Measurements from ENCODE around the gene TTC24. TPM values are rescaled to one million over a fixed set of nuclear protein-coding genes. Genes with fewer than 3 reads are reported as not detected.

The TTC24 gene
- total and polyA plus RNA-seq, 2 experiments from 2014 or later, result not detected

DNA sequence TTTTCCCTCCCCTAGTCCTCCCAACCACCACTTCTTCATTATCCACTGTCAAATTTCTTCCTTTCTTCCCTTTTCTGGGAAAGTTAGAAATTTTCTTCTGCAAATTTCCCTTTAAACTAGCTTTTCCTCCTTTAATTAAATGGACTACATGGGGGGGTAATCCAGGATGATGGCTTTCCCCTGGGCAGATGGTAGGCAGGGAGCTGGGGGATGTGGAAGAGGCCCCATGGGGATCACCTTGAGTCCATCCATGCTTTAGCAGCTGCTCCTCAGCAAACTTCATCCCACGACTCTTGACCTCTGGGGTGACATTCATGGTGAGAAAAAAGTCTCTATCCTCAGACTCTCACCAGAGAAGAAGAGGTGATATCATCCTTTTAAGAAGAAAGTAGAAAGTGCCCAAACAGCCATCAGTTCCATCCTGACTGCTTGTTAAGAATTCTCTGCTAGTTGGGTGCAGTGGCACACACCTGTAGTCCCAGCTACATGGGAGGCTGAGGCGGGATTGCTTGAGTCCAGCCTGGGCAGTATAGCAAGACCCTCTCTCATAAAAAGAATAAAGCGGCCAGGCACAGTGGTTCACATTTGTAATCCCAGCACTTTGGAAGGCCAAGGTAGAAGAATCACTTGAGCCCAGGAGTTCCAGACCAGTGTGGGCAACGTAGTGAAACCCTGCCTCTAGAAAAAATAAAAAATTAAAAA, 19.4 kb downstream of the TTC24 start:
- no peak overlapping the region for H3K4me2 ChIP-seq
- TF ChIP-seq EZH2phosphoT487 (IDR thresholded peaks at IDR 0.05; ENCODE audit: low read depth, severe bottlenecking, unreplicated experiment) (no peak), CTCF (IDR thresholded peaks at IDR 0.05; ENCODE audit: poor library complexity) (no peak), EZH2 (IDR thresholded peaks at IDR 0.05; ENCODE audit: borderline replicate concordance) (no peak)

DNA sequence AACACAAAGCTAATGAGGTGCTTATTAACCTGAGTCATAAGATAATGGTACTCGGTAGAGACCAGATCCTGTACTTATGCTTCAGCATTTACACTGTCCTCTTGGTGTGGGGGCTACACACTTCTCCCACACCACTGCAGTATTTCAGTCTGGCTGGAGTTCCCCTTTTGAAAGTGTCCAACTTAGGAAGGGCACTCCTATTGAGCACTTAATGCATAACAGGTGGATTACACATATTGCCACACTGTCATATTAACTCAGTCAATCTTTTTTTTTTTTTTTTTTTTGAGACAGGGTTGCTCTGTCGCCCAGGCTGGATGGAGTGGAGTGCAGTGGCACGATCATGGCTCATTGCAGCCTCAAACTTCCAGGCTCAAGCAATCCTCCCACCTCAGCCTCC, 20.3 kb downstream of the TTC24 start:
- Histone ChIP-seq H3K9me3 (ENCODE audit: low read depth) (no peaks in the 10 kb centered on the region), H3K4me2 (peak overlapping the region; percentile 85), H4K20me1 (ENCODE audit: insufficient read depth, poor library complexity, severe bottlenecking) (no peaks in the 10 kb centered on the region), H3K79me2 (peaks cover 21% of the 10 kb centered on the region), H3K27me3 (no peaks in the 10 kb centered on the region), H2AFZ (no peak overlapping the region), H3K36me3 (replicated peaks; ENCODE audit: insufficient read depth, low read depth) (no peaks in the 10 kb centered on the region), H3K27ac (no peak overlapping the region), H3K4me3 (no peak overlapping the region), H3K4me1 (ENCODE audit: insufficient read depth) (peaks cover 9% of the 10 kb centered on the region), H3K9me2 (replicated peaks; ENCODE audit: insufficient read depth) (no peaks in the 10 kb centered on the region)
- no peak for DNase-seq (ENCODE audit: low spot score)
- 80% methylated on average over 3 of the region's 3 CpGs for WGBS (ENCODE audit: low lambda C conversion rate, missing lambda C conversion rate)
- TF ChIP-seq EZH2phosphoT487 (IDR thresholded peaks at IDR 0.05; ENCODE audit: low read depth, severe bottlenecking, unreplicated experiment) (no peak), EZH2 (IDR thresholded peaks at IDR 0.05; ENCODE audit: borderline replicate concordance) (no peak), CTCF (IDR thresholded peaks at IDR 0.05; ENCODE audit: poor library complexity) (no peak)

More for the DNA sequence above, 19.4 kb downstream of the TTC24 start:
- DNase-seq (ENCODE audit: low spot score), result no peak
- Histone ChIP-seq H3K4me3 (no peak overlapping the region), H3K9me2 (replicated peaks; ENCODE audit: insufficient read depth) (no peaks in the 10 kb centered on the region), H3K27ac (no peak overlapping the region), H3K36me3 (replicated peaks; ENCODE audit: insufficient read depth, low read depth) (no peaks in the 10 kb centered on the region), H2AFZ (no peak overlapping the region), H3K79me2 (peaks cover 21% of the 10 kb centered on the region), H3K27me3 (no peaks in the 10 kb centered on the region), H4K20me1 (ENCODE audit: insufficient read depth, poor library complexity, severe bottlenecking) (no peaks in the 10 kb centered on the region), H3K4me1 (ENCODE audit: insufficient read depth) (peaks cover 9% of the 10 kb centered on the region), H3K9me3 (ENCODE audit: low read depth) (no peaks in the 10 kb centered on the region)
- 90% methylated on average over 4 of the region's 4 CpGs for WGBS (ENCODE audit: low lambda C conversion rate, missing lambda C conversion rate)

DNA sequence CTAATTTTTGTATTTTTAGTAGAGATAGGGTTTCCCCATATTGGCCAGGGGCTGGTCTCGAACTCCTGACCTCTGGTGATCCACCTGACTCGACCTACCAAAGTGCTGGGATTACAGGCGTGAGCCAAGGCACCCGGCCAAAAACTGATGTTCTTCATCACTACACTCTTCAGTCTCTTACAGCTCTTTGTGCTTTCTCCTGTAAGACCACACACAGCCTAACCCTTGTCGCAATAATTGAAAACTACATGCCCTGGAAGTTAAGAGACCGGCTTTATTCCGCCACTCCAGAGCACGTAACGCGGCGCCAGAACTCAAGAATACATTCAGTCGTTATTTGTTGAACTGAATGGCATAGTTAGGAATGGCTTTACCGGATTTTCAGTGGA, 21.2 kb downstream of the TTC24 start:
- 10% methylated on average over 13 of the region's 13 CpGs for whole genome bisulfite sequencing (ENCODE audit: low lambda C conversion rate, missing lambda C conversion rate)
- DNase-seq (ENCODE audit: low spot score), result no peak
- no peaks in the 10 kb centered on the region for H3K9me2 ChIP-seq (replicated peaks; ENCODE audit: insufficient read depth)
- peaks cover 9% of the 10 kb centered on the region for H3K4me1 ChIP-seq (ENCODE audit: insufficient read depth)
- H3K27ac ChIP-seq, result peak overlapping the region; percentile 82
- peaks cover 21% of the 10 kb centered on the region for H3K79me2 ChIP-seq
- H3K27me3 ChIP-seq, result no peaks in the 10 kb centered on the region
- H3K9me3 ChIP-seq (ENCODE audit: low read depth), result no peaks in the 10 kb centered on the region
- H3K36me3 ChIP-seq (replicated peaks; ENCODE audit: insufficient read depth, low read depth), result no peaks in the 10 kb centered on the region
- peak overlapping the region; percentile 97 for H2AFZ ChIP-seq
- no peak for TF ChIP-seq CTCF (IDR thresholded peaks at IDR 0.05; ENCODE audit: poor library complexity)
- no peak for TF ChIP-seq EZH2phosphoT487 (IDR thresholded peaks at IDR 0.05; ENCODE audit: low read depth, severe bottlenecking, unreplicated experiment)
- no peak for TF ChIP-seq EZH2 (IDR thresholded peaks at IDR 0.05; ENCODE audit: borderline replicate concordance)
- H3K4me3 ChIP-seq, result peak overlapping the region; percentile 67
- peak overlapping the region; percentile 85 for H3K4me2 ChIP-seq
- no peaks in the 10 kb centered on the region for H4K20me1 ChIP-seq (ENCODE audit: insufficient read depth, poor library complexity, severe bottlenecking)

Measured in hepatocyte (in vitro differentiated cells).